Measurements from ENCODE around the gene STX16.
A peak's percentile ranks its signal among the peaks of the same experiment; 100 is the strongest.
"Not testable (repeated sequence)": the region's sequence is repeated elsewhere in the genome, so short reads cannot be mapped to it uniquely, and the experiment has no call there.

STX16 gene

GRCh38 chr20:58636396-58636982 lies 14.6 kb upstream of the STX16 start:
- DNase-seq (ENCODE audit: low read depth in 2 of 2, low spot score in 1 of 2) = no peak

- no peak for DNase-seq (ENCODE audit: low read depth in 2 of 2, low spot score in 1 of 2)
Observed at GRCh38 chr20:58636983-58637421, 14.1 kb upstream of the STX16 start.

GRCh38 chr20:58637466-58638213 lies 13.4 kb upstream of the STX16 start:
- DNase-seq (ENCODE audit: low read depth in 2 of 2, low spot score in 1 of 2) = no peak

GRCh38 chr20:58638467-58639181 lies 12.5 kb upstream of the STX16 start:
- no peak for DNase-seq (ENCODE audit: low read depth in 2 of 2, low spot score in 1 of 2)

- no peak for DNase-seq (ENCODE audit: low read depth in 2 of 2, low spot score in 1 of 2)
Observed at GRCh38 chr20:58639182-58640146, 11.6 kb upstream of the STX16 start.

GRCh38 chr20:58640446-58640845 lies 10.6 kb upstream of the STX16 start:
- no peak for DNase-seq (ENCODE audit: low read depth in 2 of 2, low spot score in 1 of 2)

GRCh38 chr20:58642441-58642840 lies 8.6 kb upstream of the STX16 start:
- no peak for DNase-seq (ENCODE audit: low read depth in 2 of 2, low spot score in 1 of 2)

- not testable (repeated sequence) for DNase-seq (ENCODE audit: low read depth in 2 of 2, low spot score in 1 of 2)
Observed at GRCh38 chr20:58642896-58643295, 8.2 kb upstream of the STX16 start.

GRCh38 chr20:58645412-58645968 lies 5.6 kb upstream of the STX16 start:
- no peak for DNase-seq (ENCODE audit: low read depth in 2 of 2, low spot score in 1 of 2)

GRCh38 chr20:58646257-58646656 lies 4.8 kb upstream of the STX16 start:
- DNase-seq (ENCODE audit: low read depth in 2 of 2, low spot score in 1 of 2) = no peak

- no peak for DNase-seq (ENCODE audit: low read depth in 2 of 2, low spot score in 1 of 2)
Observed at GRCh38 chr20:58646703-58647102, 4.4 kb upstream of the STX16 start.

- DNase-seq (ENCODE audit: low read depth in 2 of 2, low spot score in 1 of 2) = no peak
Observed at GRCh38 chr20:58647162-58647795, 3.8 kb upstream of the STX16 start.

GRCh38 chr20:58647796-58648501 lies 3.1 kb upstream of the STX16 start:
- no peak for DNase-seq (ENCODE audit: low read depth in 2 of 2, low spot score in 1 of 2)

- not testable (repeated sequence) for DNase-seq (ENCODE audit: low read depth in 2 of 2, low spot score in 1 of 2)
Observed at GRCh38 chr20:58648502-58648825, 2.6 kb upstream of the STX16 start.

GRCh38 chr20:58649288-58650180 lies 1.5 kb upstream of the STX16 start:
- DNase-seq (ENCODE audit: low read depth in 2 of 2, low spot score in 1 of 2) = no peak

- no peak for DNase-seq (ENCODE audit: low read depth in 2 of 2, low spot score in 1 of 2)
Observed at GRCh38 chr20:58650181-58650775, 805 bp upstream of the STX16 start.

- DNase-seq (ENCODE audit: low read depth in 2 of 2, low spot score in 1 of 2) = no peak
Observed at GRCh38 chr20:58651559-58651945, 469 bp downstream of the STX16 start.

GRCh38 chr20:58651946-58652605 lies 993 bp downstream of the STX16 start:
- peak in 1 of 2 donors; percentile 33 for DNase-seq (ENCODE audit: low read depth in 2 of 2, low spot score in 1 of 2)
